A549 (cell line): Measurements from ENCODE around the gene ZNF521.

Experiments used
- CHD4 ChIP-seq: fragments of 200-600 bp; sonication (generic); IDR thresholded peaks from 2 replicates; pipeline ENCODE4 v1.6.1; 2016; ENCODE audit warnings: antibody characterized with exemption, mild to moderate bottlenecking, borderline replicate concordance
- EHMT2 ChIP-seq: fragments of 200-600 bp; sonication (generic); IDR thresholded peaks from 2 replicates; pipeline ENCODE4 v1.6.1; 2016; ENCODE audit warnings: antibody characterized with exemption, low read depth, mild to moderate bottlenecking, moderate library complexity
- FOSL2 ChIP-seq, 2 experiments: fragments of 450-650 bp in 1 of 2; fragments of >200 bp in 1 of 2; sonication (Bioruptor Twin) in 1 of 2; formaldehyde crosslinking; IDR thresholded peaks; 2 replicates each; pipeline versions ENCODE4 v1.5.0 to v1.6.1; 2016 to 2020; ENCODE audit warnings: mild to moderate bottlenecking in 1 of 2, moderate library complexity in 1 of 2
- KDM1A ChIP-seq: fragments of 200-600 bp; sonication (generic); IDR thresholded peaks from 2 replicates; pipeline ENCODE4 v1.6.1; 2016; ENCODE audit warnings: low read depth, mild to moderate bottlenecking
- POLR2A ChIP-seq: IDR thresholded peaks from 2 replicates; pipeline ENCODE4 v1.6.1; 2012; ENCODE audit warnings: mild to moderate bottlenecking, low read length
- POLR2AphosphoS2 ChIP-seq: conservative IDR thresholded peaks from 2 replicates; pipeline ENCODE4 v1.6.1; 2012; ENCODE audit warnings: low read length, improper control_type of control experiment, inconsistent platforms
- RCOR1 ChIP-seq: fragments of 150-350 bp; IDR thresholded peaks from 2 replicates; pipeline ENCODE4 v1.6.1; 2014; ENCODE audit warnings: antibody characterized with exemption, low read length, low read depth
- RFX5 ChIP-seq: fragments of 450-650 bp; IDR thresholded peaks from 2 replicates; pipeline ENCODE4 v1.7.1; 2014; ENCODE audit warnings: antibody characterized with exemption, mild to moderate bottlenecking, moderate library complexity
- SREBF2 ChIP-seq: fragments of 450-650 bp; IDR thresholded peaks from 2 replicates; pipeline ENCODE4 v1.6.1; 2014; ENCODE audit warnings: mild to moderate bottlenecking, moderate library complexity
- TF ChIP-seq, protein P1 (sequence below): fragments of 200-600 bp; sonication (generic); IDR thresholded peaks from 2 replicates; pipeline ENCODE4 v1.6.1; 2016; ENCODE audit warnings: antibody characterized with exemption, mild to moderate bottlenecking, moderate library complexity
- TF ChIP-seq, protein P2 (sequence below): fragments of >200 bp; sonication (Bioruptor Twin); formaldehyde crosslinking; IDR thresholded peaks from 3 replicates; pipeline ENCODE4 v1.5.1; 2016

DNA sequence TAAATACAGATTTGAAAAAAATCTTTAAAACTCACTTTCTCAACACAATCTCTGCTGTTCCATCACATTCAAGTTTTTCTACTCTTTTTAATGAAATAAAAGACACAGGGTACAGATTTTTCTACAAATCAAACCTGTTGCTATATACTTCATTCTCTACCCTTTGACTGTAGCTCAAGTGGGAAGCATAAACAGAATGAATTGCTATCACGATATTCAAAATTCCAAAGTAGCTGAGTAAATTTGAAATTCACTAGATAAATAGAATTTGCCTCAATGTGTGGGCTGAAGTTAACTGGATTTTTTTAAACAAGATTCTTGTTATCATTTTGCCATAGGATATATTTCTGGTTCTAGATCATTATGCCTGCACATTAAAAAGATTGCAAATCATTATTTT, 185.9 kb downstream of the ZNF521 start:
- no peak for TF ChIP-seq EHMT2
- TF ChIP-seq FOSL2 (IDR thresholded peaks at IDR 0.05), result no peak
- no peak for TF ChIP-seq FOSL2 (CRISPR knock-in tag; IDR thresholded peaks at IDR 0.05)
- no peak for TF ChIP-seq POLR2A
- TF ChIP-seq, protein P1, sequence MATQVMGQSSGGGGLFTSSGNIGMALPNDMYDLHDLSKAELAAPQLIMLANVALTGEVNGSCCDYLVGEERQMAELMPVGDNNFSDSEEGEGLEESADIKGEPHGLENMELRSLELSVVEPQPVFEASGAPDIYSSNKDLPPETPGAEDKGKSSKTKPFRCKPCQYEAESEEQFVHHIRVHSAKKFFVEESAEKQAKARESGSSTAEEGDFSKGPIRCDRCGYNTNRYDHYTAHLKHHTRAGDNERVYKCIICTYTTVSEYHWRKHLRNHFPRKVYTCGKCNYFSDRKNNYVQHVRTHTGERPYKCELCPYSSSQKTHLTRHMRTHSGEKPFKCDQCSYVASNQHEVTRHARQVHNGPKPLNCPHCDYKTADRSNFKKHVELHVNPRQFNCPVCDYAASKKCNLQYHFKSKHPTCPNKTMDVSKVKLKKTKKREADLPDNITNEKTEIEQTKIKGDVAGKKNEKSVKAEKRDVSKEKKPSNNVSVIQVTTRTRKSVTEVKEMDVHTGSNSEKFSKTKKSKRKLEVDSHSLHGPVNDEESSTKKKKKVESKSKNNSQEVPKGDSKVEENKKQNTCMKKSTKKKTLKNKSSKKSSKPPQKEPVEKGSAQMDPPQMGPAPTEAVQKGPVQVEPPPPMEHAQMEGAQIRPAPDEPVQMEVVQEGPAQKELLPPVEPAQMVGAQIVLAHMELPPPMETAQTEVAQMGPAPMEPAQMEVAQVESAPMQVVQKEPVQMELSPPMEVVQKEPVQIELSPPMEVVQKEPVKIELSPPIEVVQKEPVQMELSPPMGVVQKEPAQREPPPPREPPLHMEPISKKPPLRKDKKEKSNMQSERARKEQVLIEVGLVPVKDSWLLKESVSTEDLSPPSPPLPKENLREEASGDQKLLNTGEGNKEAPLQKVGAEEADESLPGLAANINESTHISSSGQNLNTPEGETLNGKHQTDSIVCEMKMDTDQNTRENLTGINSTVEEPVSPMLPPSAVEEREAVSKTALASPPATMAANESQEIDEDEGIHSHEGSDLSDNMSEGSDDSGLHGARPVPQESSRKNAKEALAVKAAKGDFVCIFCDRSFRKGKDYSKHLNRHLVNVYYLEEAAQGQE, result no peak
- TF ChIP-seq, protein P2, sequence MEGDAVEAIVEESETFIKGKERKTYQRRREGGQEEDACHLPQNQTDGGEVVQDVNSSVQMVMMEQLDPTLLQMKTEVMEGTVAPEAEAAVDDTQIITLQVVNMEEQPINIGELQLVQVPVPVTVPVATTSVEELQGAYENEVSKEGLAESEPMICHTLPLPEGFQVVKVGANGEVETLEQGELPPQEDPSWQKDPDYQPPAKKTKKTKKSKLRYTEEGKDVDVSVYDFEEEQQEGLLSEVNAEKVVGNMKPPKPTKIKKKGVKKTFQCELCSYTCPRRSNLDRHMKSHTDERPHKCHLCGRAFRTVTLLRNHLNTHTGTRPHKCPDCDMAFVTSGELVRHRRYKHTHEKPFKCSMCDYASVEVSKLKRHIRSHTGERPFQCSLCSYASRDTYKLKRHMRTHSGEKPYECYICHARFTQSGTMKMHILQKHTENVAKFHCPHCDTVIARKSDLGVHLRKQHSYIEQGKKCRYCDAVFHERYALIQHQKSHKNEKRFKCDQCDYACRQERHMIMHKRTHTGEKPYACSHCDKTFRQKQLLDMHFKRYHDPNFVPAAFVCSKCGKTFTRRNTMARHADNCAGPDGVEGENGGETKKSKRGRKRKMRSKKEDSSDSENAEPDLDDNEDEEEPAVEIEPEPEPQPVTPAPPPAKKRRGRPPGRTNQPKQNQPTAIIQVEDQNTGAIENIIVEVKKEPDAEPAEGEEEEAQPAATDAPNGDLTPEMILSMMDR, result no peak
- no peak for TF ChIP-seq POLR2AphosphoS2
- no peak for TF ChIP-seq CHD4
- TF ChIP-seq KDM1A, result no peak
- TF ChIP-seq RCOR1, result no peak
- TF ChIP-seq SREBF2, result no peak
- no peak for TF ChIP-seq RFX5
